MCF 10A (cell line): ENCODE data around the gene NBPF19. TPM values are rescaled to one million over a fixed set of nuclear protein-coding genes. Genes with fewer than 3 reads are reported as not detected.
"Not testable (repeated sequence)": the region's sequence is repeated elsewhere in the genome, so short reads cannot be mapped to it uniquely, and the experiment has no call there.

Source experiments
- Bru-seq: library from RNA; stranded (reverse); fragments of 400-500 nt; gene quantifications from one replicate; lab custom pipeline; 2021; lab: Mats Ljungman, UMichigan
- BruChase-seq, 2 experiments: library from RNA; stranded (reverse); fragments of 400-500 nt; gene quantifications; one replicate each; lab custom pipeline; 2021; lab: Mats Ljungman, UMichigan
- BruUV-seq: library from RNA; stranded (reverse); fragments of 400-500 nt; replicated peaks from 2 replicates; lab custom pipeline; 2021; lab: Mats Ljungman, UMichigan
- CTCF ChIA-PET: fragments of 300-600 bp; sonication (Branson Sonifier 250); formaldehyde crosslinking; extraction: SDS; loops from one replicate; lab custom pipeline; 2021; ENCODE audit warnings: antibody characterized with exemption, inconsistent platforms; lab: Yijun Ruan, JAX
- POLR2A ChIA-PET: fragments of 300-600, 350-650 bp; sonication (Branson Sonifier 250); formaldehyde crosslinking; extraction: SDS; loops from one replicate; lab custom pipeline; 2020; ENCODE audit warnings: antibody characterized with exemption, inconsistent platforms; lab: Yijun Ruan, JAX
- DNase-seq: peaks from one replicate; pipeline ENCODE4 v3.0.0-alpha.2; 2018; ENCODE audit not compliant: unreplicated experiment
- H3K27ac Mint-ChIP-seq: one replicate; pipeline ENCODE4 v1.8.0; 2022; ENCODE audit warnings: mild to moderate bottlenecking, low read depth, mixed read lengths; ENCODE audit not compliant: unreplicated experiment
- H3K27me3 Mint-ChIP-seq: one replicate; pipeline ENCODE4 v1.8.0; 2022; ENCODE audit warnings: mixed read lengths; ENCODE audit not compliant: insufficient read depth, unreplicated experiment
- H3K36me3 Mint-ChIP-seq: one replicate; pipeline ENCODE4 v1.8.0; 2022; ENCODE audit warnings: mild to moderate bottlenecking, moderate library complexity, mixed read lengths; ENCODE audit not compliant: insufficient read depth, unreplicated experiment
- H3K4me1 Mint-ChIP-seq: one replicate; pipeline ENCODE4 v1.8.0; 2022; ENCODE audit warnings: mixed read lengths; ENCODE audit not compliant: insufficient read depth, unreplicated experiment
- H3K4me3 Mint-ChIP-seq: one replicate; pipeline ENCODE4 v1.8.0; 2022; ENCODE audit warnings: mild to moderate bottlenecking, moderate library complexity, mixed read lengths; ENCODE audit not compliant: unreplicated experiment
- H3K9me3 Mint-ChIP-seq: one replicate; pipeline ENCODE4 v1.8.0; 2022; ENCODE audit warnings: mixed read lengths; ENCODE audit not compliant: unreplicated experiment
- intact Hi-C: fragments of 100-400 bp; cut with micrococcal nuclease; formaldehyde crosslinking; loops from 2 replicates; pipeline ENCODE4 v1.14.1; 2022
- long read RNA-seq: library from polyadenylated mRNA; stranded (forward); transcript quantifications from one replicate; pipeline ENCODE4 v2.0.0, GENCODE V29; 2022
- total RNA-seq: library from RNA; stranded (reverse); gene quantifications from 2 replicates; pipeline ENCODE4 v1.2.3, GENCODE V29; 2022

Gene NBPF19, protein sequence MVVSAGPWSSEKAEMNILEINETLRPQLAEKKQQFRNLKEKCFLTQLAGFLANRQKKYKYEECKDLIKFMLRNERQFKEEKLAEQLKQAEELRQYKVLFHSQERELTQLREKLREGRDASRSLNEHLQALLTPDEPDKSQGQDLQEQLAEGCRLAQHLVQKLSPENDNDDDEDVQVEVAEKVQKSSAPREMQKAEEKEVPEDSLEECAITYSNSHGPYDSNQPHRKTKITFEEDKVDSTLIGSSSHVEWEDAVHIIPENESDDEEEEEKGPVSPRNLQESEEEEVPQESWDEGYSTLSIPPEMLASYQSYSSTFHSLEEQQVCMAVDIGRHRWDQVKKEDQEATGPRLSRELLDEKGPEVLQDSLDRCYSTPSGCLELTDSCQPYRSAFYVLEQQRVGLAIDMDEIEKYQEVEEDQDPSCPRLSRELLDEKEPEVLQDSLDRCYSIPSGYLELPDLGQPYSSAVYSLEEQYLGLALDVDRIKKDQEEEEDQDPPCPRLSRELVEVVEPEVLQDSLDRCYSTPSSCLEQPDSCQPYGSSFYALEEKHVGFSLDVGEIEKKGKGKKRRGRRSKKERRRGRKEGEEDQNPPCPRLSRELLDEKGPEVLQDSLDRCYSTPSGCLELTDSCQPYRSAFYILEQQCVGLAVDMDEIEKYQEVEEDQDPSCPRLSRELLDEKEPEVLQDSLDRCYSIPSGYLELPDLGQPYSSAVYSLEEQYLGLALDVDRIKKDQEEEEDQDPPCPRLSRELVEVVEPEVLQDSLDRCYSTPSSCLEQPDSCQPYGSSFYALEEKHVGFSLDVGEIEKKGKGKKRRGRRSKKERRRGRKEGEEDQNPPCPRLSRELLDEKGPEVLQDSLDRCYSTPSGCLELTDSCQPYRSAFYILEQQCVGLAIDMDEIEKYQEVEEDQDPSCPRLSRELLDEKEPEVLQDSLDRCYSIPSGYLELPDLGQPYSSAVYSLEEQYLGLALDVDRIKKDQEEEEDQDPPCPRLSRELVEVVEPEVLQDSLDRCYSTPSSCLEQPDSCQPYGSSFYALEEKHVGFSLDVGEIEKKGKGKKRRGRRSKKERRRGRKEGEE (N-terminal part only)
- 28.8 and 33.3 TPM in 2 replicates for total RNA-seq
- Bru-seq, nascent RNA, result percentile 77 among the genes with signal in this experiment
- BruChase-seq, experiment 1, labeled RNA remaining after a 6-hour chase, result percentile 55 among the genes with signal in this experiment
- percentile 71 among the genes with signal in this experiment for BruChase-seq, experiment 2, labeled RNA remaining after a 2-hour chase
- long read RNA-seq, partial matches to known transcripts, result 5 of 11 reads
- long read RNA-seq, other reads (novel, unspliced or antisense), result 6 of 11 reads

DNA sequence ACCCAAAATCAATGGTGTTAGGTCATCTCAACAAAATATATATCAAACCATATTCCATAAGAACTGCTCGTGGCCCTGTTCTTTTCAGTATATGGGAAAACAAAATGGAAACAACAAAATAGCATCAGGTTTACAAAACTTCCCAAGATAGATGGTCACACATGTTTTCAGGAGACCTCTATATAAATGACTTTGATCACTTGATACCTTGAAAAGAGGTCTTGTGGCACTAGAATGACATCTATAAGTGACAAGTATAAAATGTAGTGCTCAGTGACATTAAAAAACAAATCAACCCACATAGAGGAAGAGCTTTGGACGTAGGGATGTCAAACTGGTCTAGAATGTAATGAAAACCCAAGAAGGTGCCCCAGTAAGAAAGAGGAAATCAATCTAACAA lies at the start of gene NBPF19:
TSS of gene NBPF19 (plus strand) at position 301 of the 400 bp plus-strand sequence. CDS start 888 bp downstream, outside the sequence.
- H3K4me1 Mint-ChIP-seq, BruUV-seq, POLR2A ChIA-PET, H3K27ac Mint-ChIP-seq, H3K9me3 Mint-ChIP-seq, H3K27me3 Mint-ChIP-seq, CTCF ChIA-PET, H3K4me3 Mint-ChIP-seq, intact Hi-C loops, DNase-seq: not testable (repeated sequence)
- H3K36me3 Mint-ChIP-seq, result peaks cover 19% of the 10 kb centered on the region

DNA sequence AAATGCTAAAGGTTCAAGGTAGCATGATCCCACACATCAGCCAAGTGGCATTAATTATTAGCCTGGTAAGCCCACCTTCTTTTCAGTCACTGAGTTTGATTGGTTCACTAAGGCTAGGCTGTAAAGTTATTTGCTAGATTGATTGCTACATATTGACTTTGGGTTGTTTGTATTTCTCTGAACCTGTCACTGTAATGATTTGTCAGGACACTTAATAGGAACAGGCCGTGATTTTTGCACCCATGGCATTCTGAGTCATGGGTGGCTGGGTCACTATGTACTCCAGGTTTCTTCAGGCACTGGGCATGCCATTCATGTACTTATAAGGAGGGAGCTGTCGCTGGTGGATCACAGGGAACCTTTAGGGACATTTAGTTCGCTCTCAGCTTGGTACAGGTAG lies 46.5 kb upstream of the NBPF19 start:
- H3K4me1 Mint-ChIP-seq, intact Hi-C loops, DNase-seq, H3K4me3 Mint-ChIP-seq, BruUV-seq, POLR2A ChIA-PET, H3K9me3 Mint-ChIP-seq, CTCF ChIA-PET, H3K36me3 Mint-ChIP-seq, H3K27me3 Mint-ChIP-seq, H3K27ac Mint-ChIP-seq: not testable (repeated sequence)

DNA sequence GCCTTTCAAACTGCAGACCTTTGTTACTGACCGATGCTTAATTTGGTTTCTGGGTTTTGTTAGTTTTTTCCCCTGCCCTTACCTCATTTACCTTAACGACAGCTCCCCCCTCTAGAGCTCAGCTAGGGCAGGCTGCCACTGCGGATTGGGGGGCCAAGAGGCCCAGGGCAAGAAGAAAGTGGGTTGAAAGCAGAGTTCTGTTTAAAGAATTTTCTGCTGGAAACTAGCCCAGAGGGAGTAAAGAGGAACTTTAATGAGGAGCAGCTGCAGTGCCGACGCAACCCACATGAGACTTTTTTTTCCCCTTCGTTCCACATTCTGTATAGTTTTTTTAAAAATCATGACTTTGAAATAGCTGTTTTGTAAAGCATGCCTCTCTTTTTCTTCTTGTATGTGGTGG lies 29.4 kb upstream of the NBPF19 start:
- H3K36me3 Mint-ChIP-seq, intact Hi-C loops, H3K27ac Mint-ChIP-seq, H3K9me3 Mint-ChIP-seq, CTCF ChIA-PET, H3K4me3 Mint-ChIP-seq, DNase-seq, H3K4me1 Mint-ChIP-seq, POLR2A ChIA-PET, BruUV-seq, H3K27me3 Mint-ChIP-seq: not testable (repeated sequence)

DNA sequence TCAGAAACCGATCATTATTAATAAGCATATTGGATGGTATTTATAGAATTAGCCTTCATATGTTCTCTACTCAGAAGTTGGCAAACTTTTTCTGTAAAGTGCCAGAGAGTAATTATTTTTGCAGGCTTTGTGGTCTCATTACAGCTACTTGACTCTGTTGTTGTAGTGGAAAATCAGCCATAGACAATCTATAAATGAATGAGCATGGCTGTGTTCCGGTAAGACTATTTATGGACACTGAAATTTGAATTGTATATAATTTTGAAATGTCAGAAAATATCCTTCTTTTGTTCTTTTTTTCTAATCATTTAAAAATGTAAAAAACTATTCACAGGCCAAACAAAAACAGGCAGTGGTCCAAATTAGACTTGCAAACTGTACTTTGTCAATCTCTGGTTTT lies 22.6 kb upstream of the NBPF19 start:
- POLR2A ChIA-PET, CTCF ChIA-PET, H3K9me3 Mint-ChIP-seq, DNase-seq, H3K4me3 Mint-ChIP-seq, H3K4me1 Mint-ChIP-seq, H3K27me3 Mint-ChIP-seq, H3K36me3 Mint-ChIP-seq, H3K27ac Mint-ChIP-seq, intact Hi-C loops, BruUV-seq: not testable (repeated sequence)

- DNase-seq, H3K4me3 Mint-ChIP-seq, H3K4me1 Mint-ChIP-seq, H3K9me3 Mint-ChIP-seq, H3K27me3 Mint-ChIP-seq, CTCF ChIA-PET, H3K36me3 Mint-ChIP-seq, BruUV-seq, H3K27ac Mint-ChIP-seq, POLR2A ChIA-PET, intact Hi-C loops: not testable (repeated sequence)
Observed at GRCh38 chr1:149452652-149453051, 22.2 kb upstream of the NBPF19 start.

GRCh38 chr1:149558350-149558825 lies 83.5 kb downstream of the NBPF19 start:
- intact Hi-C loops, H3K27ac Mint-ChIP-seq, H3K4me1 Mint-ChIP-seq, CTCF ChIA-PET, H3K9me3 Mint-ChIP-seq, H3K27me3 Mint-ChIP-seq, POLR2A ChIA-PET: not testable (repeated sequence)
- DNase-seq, result peak; percentile 31
- Mint-ChIP-seq H3K36me3 (peaks cover 16% of the 10 kb centered on the region), H3K4me3 (peak overlapping the region; percentile 41)
- TSS peak; percentile 6 for BruUV-seq

- CTCF ChIA-PET, H3K4me3 Mint-ChIP-seq, POLR2A ChIA-PET, H3K36me3 Mint-ChIP-seq, DNase-seq, H3K27me3 Mint-ChIP-seq, H3K27ac Mint-ChIP-seq, intact Hi-C loops, H3K9me3 Mint-ChIP-seq, BruUV-seq, H3K4me1 Mint-ChIP-seq: not testable (repeated sequence)
Observed at GRCh38 chr1:149561806-149562205, 87.0 kb downstream of the NBPF19 start.

DNA sequence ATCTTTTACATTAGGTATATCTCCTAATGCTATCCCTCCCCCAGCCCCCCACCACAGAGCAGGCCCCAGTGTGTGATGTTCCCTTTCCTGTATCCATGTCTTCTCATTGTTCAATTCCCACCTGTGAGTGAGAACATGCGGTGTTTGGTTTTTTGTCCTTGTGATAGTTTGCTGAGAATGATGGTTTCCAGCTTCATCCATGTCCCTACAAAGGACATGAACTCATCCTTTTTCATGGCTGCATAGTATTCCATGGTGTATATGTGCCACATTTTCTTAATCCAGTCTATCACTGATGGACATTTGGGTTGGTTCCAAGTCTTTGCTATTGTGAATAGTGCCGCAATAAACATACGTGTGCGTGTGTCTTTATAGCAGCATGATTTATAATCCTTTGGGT lies 90.6 kb downstream of the NBPF19 start:
- H3K9me3 Mint-ChIP-seq, H3K36me3 Mint-ChIP-seq, DNase-seq, H3K4me3 Mint-ChIP-seq, H3K4me1 Mint-ChIP-seq, BruUV-seq, POLR2A ChIA-PET, intact Hi-C loops, H3K27ac Mint-ChIP-seq, H3K27me3 Mint-ChIP-seq, CTCF ChIA-PET: not testable (repeated sequence)
